GM21526 (cell line): ENCODE measurements around the gene SLC29A3.

Source experiments
- ATAC-seq: cut with Tn5 transposase; IDR thresholded peaks from one replicate; pipeline ENCODE4 v1.9.1; 2021; ENCODE audit warnings: moderate library complexity; ENCODE audit not compliant: unreplicated experiment, low FRiP score

SLC29A3 gene

GRCh38 chr10:71388583-71389310 lies 69.7 kb downstream of the SLC29A3 start:
- ATAC-seq = no peak

GRCh38 chr10:71389768-71390460 lies 70.9 kb downstream of the SLC29A3 start:
- ATAC-seq = no peak

GRCh38 chr10:71390461-71390835 lies 71.4 kb downstream of the SLC29A3 start:
- ATAC-seq = no peak

GRCh38 chr10:71390921-71391690 lies 72.0 kb downstream of the SLC29A3 start:
- no peak for ATAC-seq

- no peak for ATAC-seq
Observed at GRCh38 chr10:71391701-71392100, 72.6 kb downstream of the SLC29A3 start.

- no peak for ATAC-seq
Observed at GRCh38 chr10:71392292-71392691, 73.2 kb downstream of the SLC29A3 start.

GRCh38 chr10:71392791-71393781 lies 74.0 kb downstream of the SLC29A3 start:
- ATAC-seq = no peak

GRCh38 chr10:71393841-71394475 lies 74.9 kb downstream of the SLC29A3 start:
- ATAC-seq = no peak

- no peak for ATAC-seq
Observed at GRCh38 chr10:71394926-71395562, 76.0 kb downstream of the SLC29A3 start.

GRCh38 chr10:71395621-71396020 lies 76.6 kb downstream of the SLC29A3 start:
- ATAC-seq = no peak

- ATAC-seq = no peak
Observed at GRCh38 chr10:71396084-71396710, 77.1 kb downstream of the SLC29A3 start.

GRCh38 chr10:71396711-71397295 lies 77.7 kb downstream of the SLC29A3 start, which contains the start of gene CDH23:
Gene CDH23 (plus strand): TSS chr10:71396920. CDS start chr10:71439832, 42,912 bp downstream.
- no peak for ATAC-seq

GRCh38 chr10:71397296-71398212 lies 78.5 kb downstream of the SLC29A3 start:
- ATAC-seq = no peak

- no peak for ATAC-seq
Observed at GRCh38 chr10:71398976-71399375, 79.9 kb downstream of the SLC29A3 start.

GRCh38 chr10:71399946-71400345 lies 80.9 kb downstream of the SLC29A3 start:
- ATAC-seq = no peak

GRCh38 chr10:71401056-71401455 lies 82.0 kb downstream of the SLC29A3 start:
- ATAC-seq = no peak

GRCh38 chr10:71402005-71402404 lies 82.9 kb downstream of the SLC29A3 start:
- no peak for ATAC-seq
